PC-9 (cell line): Measurements from ENCODE around the gene VAMP5. TPM values are rescaled to one million over a fixed set of nuclear protein-coding genes. Genes with fewer than 3 reads are reported as not detected.

Experiments used
- BruUV-seq: library from RNA; stranded (reverse); fragments of 400-500 nt; replicated peaks from 2 replicates; lab custom pipeline; 2021; lab: Mats Ljungman, UMichigan
- CTCF ChIA-PET: fragments of 300-600 bp; sonication (Branson Sonifier 250); formaldehyde crosslinking; loops from one replicate; lab custom pipeline; 2022; ENCODE audit warnings: antibody characterized with exemption; lab: Charles Lee
- POLR2A ChIA-PET: fragments of 300-600 bp; sonication (Branson Sonifier 250); formaldehyde crosslinking; loops from one replicate; lab custom pipeline; 2022; ENCODE audit warnings: antibody characterized with exemption; ENCODE audit not compliant: unreplicated experiment; lab: Charles Lee
- DNase-seq, 2 experiments: peaks; one replicate each; pipeline versions ENCODE4 v3.0.0 to v3.0.0-alpha.2; 2015 to 2022; ENCODE audit warnings: mixed read lengths in 1 of 2
- H2AFZ ChIP-seq: fragments of 200-600 bp; sonication (generic); 2 replicates; pipeline ENCODE4 v1.8.1; 2017; ENCODE audit warnings: antibody characterized with exemption
- H3F3A ChIP-seq: fragments of 200-600 bp; sonication (generic); 2 replicates; pipeline ENCODE4 v1.8.1; 2017; ENCODE audit warnings: antibody characterized with exemption, mild to moderate bottlenecking, low read depth; ENCODE audit not compliant: insufficient read depth
- H3K27ac ChIP-seq: fragments of 200-600 bp; sonication (generic); 2 replicates; pipeline ENCODE4 v1.6.1; 2016; ENCODE audit warnings: mixed run types
- H3K27me3 ChIP-seq: fragments of 200-600 bp; sonication (generic); 2 replicates; pipeline ENCODE4 v1.6.1; 2016; ENCODE audit warnings: low read depth, mixed run types; ENCODE audit not compliant: insufficient read depth
- H3K36me3 ChIP-seq: fragments of 200-600 bp; sonication (generic); 2 replicates; pipeline ENCODE4 v1.6.1; 2016; ENCODE audit warnings: low read depth, mixed run types
- H3K4me1 ChIP-seq: fragments of 200-600 bp; sonication (generic); replicated peaks from 2 replicates; pipeline ENCODE4 v1.6.1; 2016; ENCODE audit warnings: mixed run types; ENCODE audit not compliant: insufficient read depth
- H3K4me2 ChIP-seq: fragments of 200-600 bp; sonication (generic); 2 replicates; pipeline ENCODE4 v1.6.1; 2017; ENCODE audit warnings: mixed run types
- H3K4me3 ChIP-seq: fragments of 200-600 bp; sonication (generic); 2 replicates; pipeline ENCODE4 v1.6.1; 2016; ENCODE audit warnings: mixed run types
- H3K79me2 ChIP-seq: fragments of 200-600 bp; sonication (generic); 2 replicates; pipeline ENCODE4 v1.6.1; 2017; ENCODE audit warnings: low read depth, mixed run types
- H3K9me2 ChIP-seq: fragments of 200-600 bp; sonication (generic); 2 replicates; pipeline ENCODE4 v1.8.1; 2017; ENCODE audit warnings: mild to moderate bottlenecking; ENCODE audit not compliant: insufficient read depth
- H3K9me3 ChIP-seq: fragments of 200-600 bp; sonication (generic); 2 replicates; pipeline ENCODE4 v1.8.1; 2016; ENCODE audit warnings: low read depth; ENCODE audit not compliant: insufficient read depth
- H4K20me1 ChIP-seq: fragments of 200-600 bp; sonication (generic); 2 replicates; pipeline ENCODE4 v1.8.1; 2017; ENCODE audit not compliant: insufficient read depth
- EZH2 ChIP-seq: fragments of 200-600 bp; sonication (generic); IDR thresholded peaks from 2 replicates; pipeline ENCODE4 v1.8.0; 2017; ENCODE audit warnings: antibody characterized with exemption, low read depth
- intact Hi-C: fragments of 100-400 bp; cut with micrococcal nuclease; formaldehyde crosslinking; loops from one replicate; pipeline ENCODE4 v1.10.0; 2022; ENCODE audit not compliant: unreplicated experiment
- total RNA-seq: library from RNA; stranded (reverse); gene quantifications from 2 replicates; pipeline ENCODE4 v1.2.3, GENCODE V29; 2021
- TF ChIP-seq, protein P1 (sequence below): fragments of 200-600 bp; sonication (generic); conservative IDR thresholded peaks from 2 replicates; pipeline ENCODE4 v1.6.1; 2017; ENCODE audit warnings: mixed run types, antibody characterized with exemption, mild to moderate bottlenecking, moderate library complexity

The VAMP5 gene
- total RNA-seq, 1 experiment from 2014 or later: 7.2 TPM

DNA sequence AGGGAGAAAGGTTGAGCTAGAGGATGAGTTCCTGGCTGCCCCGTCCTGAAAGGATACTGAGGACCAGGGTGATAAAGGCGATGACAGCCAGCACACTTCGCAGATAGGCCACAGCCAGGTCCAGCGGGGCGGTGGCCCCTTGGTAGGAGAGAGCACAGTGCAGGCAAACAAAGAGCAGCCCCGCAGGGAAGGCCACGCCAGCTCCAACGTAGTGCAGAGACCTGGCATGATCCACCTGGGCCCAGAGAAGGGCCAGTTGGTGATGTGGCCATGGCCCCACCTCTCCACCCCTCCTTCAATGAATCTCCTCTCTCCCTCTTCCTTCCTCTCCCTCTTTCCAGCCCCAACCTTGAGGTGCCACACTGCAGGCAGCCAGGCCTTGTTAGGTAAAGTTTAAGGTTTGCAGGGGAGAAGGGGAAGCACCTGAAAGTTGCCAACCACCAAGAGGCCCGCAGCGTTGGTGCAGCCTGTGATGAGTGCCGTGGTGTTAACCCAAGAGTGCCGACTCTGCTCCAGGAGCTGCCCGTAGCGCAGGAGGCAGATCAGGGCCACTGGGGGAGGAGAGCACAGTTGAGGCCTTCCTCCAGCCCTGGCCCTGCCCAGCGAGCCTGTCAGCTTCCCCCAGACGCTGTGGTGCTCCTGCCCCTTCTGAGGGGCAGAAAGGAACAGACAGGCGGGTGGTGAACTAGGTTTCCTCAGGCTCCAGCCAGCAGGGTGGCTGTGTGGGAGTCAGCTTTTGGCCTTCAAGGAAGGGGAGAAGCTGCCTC, 15.4 kb downstream of the VAMP5 start:
- Histone ChIP-seq H3K9me3 (no peaks in the 10 kb centered on the region), H3K9me2 (no peaks in the 10 kb centered on the region), H3K27ac (no peak overlapping the region), H3K36me3 (peaks cover 9% of the 10 kb centered on the region), H3K4me1 (peaks cover 25% of the 10 kb centered on the region), H4K20me1 (no peaks in the 10 kb centered on the region), H3K4me3 (no peak overlapping the region), H3F3A (peaks cover 22% of the 10 kb centered on the region), H3K27me3 (no peaks in the 10 kb centered on the region), H3K4me2 (no peak overlapping the region), H3K79me2 (peaks cover 47% of the 10 kb centered on the region), H2AFZ (no peak overlapping the region)
- CTCF ChIA-PET: no interaction called here
- no peak for DNase-seq
- intact Hi-C loops: loop anchor here (5.0 kb wide), 1 partner anchor 37 kb away; the partner anchor contains the start of gene GGCX
- no peak for TF ChIP-seq EZH2
- TF ChIP-seq, protein P1, sequence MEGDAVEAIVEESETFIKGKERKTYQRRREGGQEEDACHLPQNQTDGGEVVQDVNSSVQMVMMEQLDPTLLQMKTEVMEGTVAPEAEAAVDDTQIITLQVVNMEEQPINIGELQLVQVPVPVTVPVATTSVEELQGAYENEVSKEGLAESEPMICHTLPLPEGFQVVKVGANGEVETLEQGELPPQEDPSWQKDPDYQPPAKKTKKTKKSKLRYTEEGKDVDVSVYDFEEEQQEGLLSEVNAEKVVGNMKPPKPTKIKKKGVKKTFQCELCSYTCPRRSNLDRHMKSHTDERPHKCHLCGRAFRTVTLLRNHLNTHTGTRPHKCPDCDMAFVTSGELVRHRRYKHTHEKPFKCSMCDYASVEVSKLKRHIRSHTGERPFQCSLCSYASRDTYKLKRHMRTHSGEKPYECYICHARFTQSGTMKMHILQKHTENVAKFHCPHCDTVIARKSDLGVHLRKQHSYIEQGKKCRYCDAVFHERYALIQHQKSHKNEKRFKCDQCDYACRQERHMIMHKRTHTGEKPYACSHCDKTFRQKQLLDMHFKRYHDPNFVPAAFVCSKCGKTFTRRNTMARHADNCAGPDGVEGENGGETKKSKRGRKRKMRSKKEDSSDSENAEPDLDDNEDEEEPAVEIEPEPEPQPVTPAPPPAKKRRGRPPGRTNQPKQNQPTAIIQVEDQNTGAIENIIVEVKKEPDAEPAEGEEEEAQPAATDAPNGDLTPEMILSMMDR: no peak
- POLR2A ChIA-PET: interaction anchor here (0.6 kb wide), 1 partner anchor 33 kb away, joined by 3 read pairs; no protein-coding TSS in a partner anchor
- BruUV-seq: no TSS peak

DNA sequence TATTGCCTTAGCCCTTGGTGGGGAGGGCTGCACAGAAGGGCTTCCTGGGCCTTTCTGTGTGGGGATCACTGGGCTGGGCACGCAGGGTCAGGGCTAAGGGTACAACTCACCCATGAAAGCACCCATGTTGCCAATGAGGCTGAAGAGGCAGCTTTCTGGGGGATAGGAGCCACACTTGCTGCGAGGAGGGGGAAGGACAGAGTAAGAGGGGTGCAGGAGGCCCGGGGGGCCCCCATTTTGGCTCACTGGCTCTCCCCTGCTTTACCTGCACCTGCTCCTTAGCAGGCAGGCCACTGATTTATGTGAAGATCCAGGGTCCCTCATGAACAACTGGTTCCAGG, 16.0 kb downstream of the VAMP5 start:
- Histone ChIP-seq H3K27me3 (no peaks in the 10 kb centered on the region), H3K9me3 (no peaks in the 10 kb centered on the region), H3K4me1 (peaks cover 30% of the 10 kb centered on the region), H2AFZ (no peak overlapping the region), H3K4me3 (no peak overlapping the region), H3K36me3 (peaks cover 14% of the 10 kb centered on the region), H4K20me1 (no peaks in the 10 kb centered on the region), H3K79me2 (peaks cover 50% of the 10 kb centered on the region), H3F3A (peaks cover 22% of the 10 kb centered on the region), H3K27ac (no peak overlapping the region), H3K4me2 (no peak overlapping the region), H3K9me2 (no peaks in the 10 kb centered on the region)
- TF ChIP-seq EZH2: no peak
- TF ChIP-seq, protein P1: no peak
- intact Hi-C loops: loop anchor here (5.0 kb wide), 1 partner anchor 38 kb away; the partner anchor contains the start of gene GGCX
- CTCF ChIA-PET: no interaction called here
- BruUV-seq: no TSS peak
- POLR2A ChIA-PET: interaction anchor here (0.8 kb wide), 1 partner anchor 40 kb away, joined by 4 read pairs; no protein-coding TSS in a partner anchor
- DNase-seq: no peak

DNA sequence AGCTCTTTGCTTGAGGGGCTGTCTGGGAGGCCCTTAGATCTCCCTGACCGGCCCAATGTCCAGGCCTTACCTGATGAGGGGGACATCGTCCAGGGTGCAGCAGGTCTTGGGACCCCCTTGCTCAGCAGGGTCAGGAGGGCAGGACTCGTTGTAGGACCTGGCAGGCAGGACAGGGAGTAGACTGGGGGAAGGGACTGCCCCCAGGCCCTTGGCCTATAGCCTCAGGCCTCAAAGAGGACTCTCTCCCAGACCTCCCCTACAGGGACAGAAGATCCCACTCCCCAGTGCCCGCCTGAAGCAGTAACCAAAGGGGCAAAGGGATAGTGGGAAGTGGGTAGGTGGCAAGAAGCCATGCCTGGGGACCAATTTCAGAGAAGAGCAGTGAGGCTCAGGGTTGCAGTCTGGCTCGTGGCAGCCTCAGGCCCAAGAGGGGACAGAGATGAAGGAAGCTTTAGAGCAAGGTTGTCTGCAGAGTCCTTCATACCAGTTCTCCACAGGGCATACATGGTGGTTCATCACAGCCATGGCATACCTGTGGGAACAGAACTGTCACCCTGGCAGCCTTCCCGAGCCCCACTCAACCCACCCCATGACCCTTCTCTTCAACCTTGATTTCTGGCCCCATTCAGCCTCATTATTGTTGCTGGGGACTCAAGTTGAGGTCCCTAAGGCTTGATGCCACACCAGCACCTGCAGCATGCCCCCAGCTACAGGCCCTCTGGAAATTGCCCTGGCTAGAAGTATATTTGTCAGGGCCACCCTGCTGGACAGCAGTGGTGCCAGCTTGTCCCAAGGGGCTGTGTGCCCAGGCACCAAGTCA, 16.9 kb downstream of the VAMP5 start:
- Histone ChIP-seq H3K27ac (no peak overlapping the region), H3K4me3 (peak overlapping the region; percentile 59; the same call in 1 of the 2 replicates), H3K27me3 (no peaks in the 10 kb centered on the region), H4K20me1 (no peaks in the 10 kb centered on the region), H3K4me1 (peaks cover 39% of the 10 kb centered on the region), H3F3A (peaks cover 32% of the 10 kb centered on the region), H3K9me2 (no peaks in the 10 kb centered on the region), H3K79me2 (peaks cover 54% of the 10 kb centered on the region), H3K4me2 (peak overlapping the region; percentile 82), H3K9me3 (no peaks in the 10 kb centered on the region), H3K36me3 (peaks cover 24% of the 10 kb centered on the region), H2AFZ (no peak overlapping the region)
- TF ChIP-seq, protein P1: no peak
- TF ChIP-seq EZH2: no peak
- TSS peak; percentile 10 for BruUV-seq
- DNase-seq: no peak
- ChIA-PET CTCF (no interaction called here), POLR2A (interaction anchor here (0.7 to 0.8 kb wide), 2 partner anchors 41 to 98 kb away, joined by 3 to 4 read pairs; no protein-coding TSS in a partner anchor)
- intact Hi-C loops: loop anchor here (5.0 kb wide), 1 partner anchor 39 kb away; the partner anchor contains the start of gene GGCX
